Measurements from ENCODE around the gene CIART. TPM values are rescaled to one million over a fixed set of nuclear protein-coding genes. Genes with fewer than 3 reads are reported as not detected.
"Not testable (repeated sequence)": the region's sequence is repeated elsewhere in the genome, so short reads cannot be mapped to it uniquely, and the experiment has no call there.

The CIART gene
- total RNA-seq, 1 experiment from 2014 or later = 19.0 TPM

DNA sequence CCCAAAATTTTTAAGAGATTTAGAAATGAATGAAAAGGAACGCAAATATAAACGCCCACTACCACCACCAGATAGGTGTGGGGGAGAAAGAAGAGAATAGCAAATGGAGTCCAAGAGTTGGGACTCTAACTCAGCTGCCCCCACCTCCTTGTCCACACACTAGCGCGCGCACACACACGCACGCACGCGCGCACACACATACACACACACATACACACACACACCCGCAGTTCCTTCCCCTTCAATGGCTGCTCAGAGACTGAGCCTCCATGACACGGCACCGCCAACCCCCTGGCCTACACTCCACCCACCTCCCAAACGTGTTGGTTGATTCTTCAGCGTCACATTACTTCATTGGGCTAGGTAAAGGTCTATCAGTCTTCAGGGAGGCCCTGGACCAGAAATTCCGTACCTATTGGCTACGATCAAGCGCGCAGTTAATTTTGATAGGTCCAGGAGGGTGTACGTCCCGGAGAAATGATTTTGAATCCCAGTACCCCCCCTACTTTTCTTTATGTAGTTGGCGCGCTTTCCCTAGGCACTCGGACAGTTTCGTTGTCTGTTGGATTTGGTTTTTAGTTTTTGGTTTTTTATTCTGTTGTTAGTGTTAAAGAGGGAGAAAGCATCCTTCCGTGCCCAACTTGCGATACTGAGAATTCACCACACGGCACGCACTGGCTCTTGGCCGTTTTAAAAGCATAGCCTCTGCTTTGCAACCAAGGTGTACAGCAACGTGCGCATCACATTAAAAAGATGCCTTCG, 46.3 kb upstream of the CIART start, which contains the start of gene ANP32E:
Gene ANP32E (minus strand): TSS at position 261 of the 762 bp plus-strand sequence. CDS start 326 bp downstream, outside the sequence.
- intact Hi-C loops (cut with micrococcal nuclease) = loop anchor here (1.0 kb wide), 1 partner anchor 46 kb away; the partner anchor contains the start of gene CIART
- Histone ChIP-seq H3K4me3 (ENCODE audit: low read length) (peak within 1 kb of the TSS; percentile 77), H3K9me3 (ENCODE audit: low read length) (no peaks in the 10 kb centered on the region), H3K9ac (ENCODE audit: low read length) (peak within 1 kb of the TSS; percentile 79), H3K27me3 (ENCODE audit: low read length) (no peaks in the 10 kb centered on the region), H3K79me2 (ENCODE audit: low read length) (peaks cover 48% of the 10 kb centered on the region), H4K20me1 (ENCODE audit: low read length) (peaks cover 4% of the 10 kb centered on the region; the same call in 1 of the 2 replicates), H3K4me2 (ENCODE audit: low read length) (peak within 1 kb of the TSS; percentile 83), H2AFZ (ENCODE audit: low read length) (peak within 1 kb of the TSS; percentile 84), H3K27ac (ENCODE audit: low read length) (peak within 1 kb of the TSS; percentile 80), H3K36me3 (ENCODE audit: low read depth, low read length) (peaks cover 2% of the 10 kb centered on the region; the same call in 1 of the 2 replicates), H3F3A (ENCODE audit: low read length, unreplicated experiment) (no peaks in the 10 kb centered on the region), H3K9me2 (replicated peaks; ENCODE audit: low read length) (no peaks in the 10 kb centered on the region), H3K4me1 (ENCODE audit: insufficient read depth, low read length) (peaks cover 22% of the 10 kb centered on the region)
- no peak for TF ChIP-seq EZH2phosphoT487 (IDR thresholded peaks at IDR 0.05; ENCODE audit: borderline replicate concordance, low read length)
- TF ChIP-seq CTCF (conservative IDR thresholded peaks at IDR 0.05; ENCODE audit: low read depth, low read length) = no peak; the same call in 1 of the 2 replicates
- TF ChIP-seq EZH2 (IDR thresholded peaks at IDR 0.05; ENCODE audit: low read length, unreplicated experiment) = no peak
- peak; percentile 100 for DNase-seq
- ATAC-seq = peak; percentile 89
- BruUV-seq (replicated peaks) = no TSS peak
- ChIA-PET POLR2A (ENCODE audit: unreplicated experiment) (no interaction called here), CTCF (no interaction called here)

- Histone ChIP-seq H4K20me1 (ENCODE audit: low read length) (peaks cover 4% of the 10 kb centered on the region; the same call in 1 of the 2 replicates), H3K9ac (ENCODE audit: low read length) (peak overlapping the region; percentile 74), H3K4me1 (ENCODE audit: insufficient read depth, low read length) (peaks cover 22% of the 10 kb centered on the region), H3K9me3 (ENCODE audit: low read length) (no peaks in the 10 kb centered on the region), H3K36me3 (ENCODE audit: low read depth, low read length) (no peaks in the 10 kb centered on the region), H3K79me2 (ENCODE audit: low read length) (peaks cover 42% of the 10 kb centered on the region), H2AFZ (ENCODE audit: low read length) (peak overlapping the region; percentile 84), H3K27me3 (ENCODE audit: low read length) (no peaks in the 10 kb centered on the region), H3K27ac (ENCODE audit: low read length) (peak overlapping the region; percentile 80), H3F3A (ENCODE audit: low read length, unreplicated experiment) (no peaks in the 10 kb centered on the region), H3K4me3 (ENCODE audit: low read length) (peak overlapping the region; percentile 77), H3K9me2 (replicated peaks; ENCODE audit: low read length) (no peaks in the 10 kb centered on the region), H3K4me2 (ENCODE audit: low read length) (peak overlapping the region; percentile 83)
- BruUV-seq (replicated peaks) = no TSS peak
- TF ChIP-seq EZH2phosphoT487 (IDR thresholded peaks at IDR 0.05; ENCODE audit: borderline replicate concordance, low read length) (no peak), CTCF (conservative IDR thresholded peaks at IDR 0.05; ENCODE audit: low read depth, low read length) (no peak), EZH2 (IDR thresholded peaks at IDR 0.05; ENCODE audit: low read length, unreplicated experiment) (no peak)
- intact Hi-C loops (cut with micrococcal nuclease) = loop anchor here (1.0 kb wide), 1 partner anchor 46 kb away; the partner anchor contains the start of gene CIART
- ChIA-PET CTCF (no interaction called here), POLR2A (ENCODE audit: unreplicated experiment) (interaction anchor here (0.7 kb wide), 1 partner anchor 118 kb away, joined by 5 read pairs; no protein-coding TSS in a partner anchor)
- ATAC-seq = no peak
- DNase-seq = no peak
Measured at GRCh38 chr1:150236614-150237100, 45.7 kb upstream of the CIART start.

- H3F3A ChIP-seq (ENCODE audit: low read length, unreplicated experiment); CTCF ChIA-PET; ATAC-seq; intact Hi-C loops (cut with micrococcal nuclease); H3K36me3 ChIP-seq (ENCODE audit: low read depth, low read length); BruUV-seq (replicated peaks); H3K27ac ChIP-seq (ENCODE audit: low read length); H4K20me1 ChIP-seq (ENCODE audit: low read length); DNase-seq; H3K9ac ChIP-seq (ENCODE audit: low read length); H3K9me2 ChIP-seq (replicated peaks; ENCODE audit: low read length); H3K9me3 ChIP-seq (ENCODE audit: low read length); H3K27me3 ChIP-seq (ENCODE audit: low read length): not testable (repeated sequence)
- H3K79me2 ChIP-seq (ENCODE audit: low read length) = peaks cover 37% of the 10 kb centered on the region
- POLR2A ChIA-PET (ENCODE audit: unreplicated experiment) = interaction anchor here (0.7 kb wide), 1 partner anchor 119 kb away, joined by 5 read pairs; no protein-coding TSS in a partner anchor
- peak overlapping the region; percentile 77; the same call in 1 of the 2 replicates for H3K4me3 ChIP-seq (ENCODE audit: low read length)
- peak overlapping the region; percentile 83 for H3K4me2 ChIP-seq (ENCODE audit: low read length)
- peak overlapping the region; percentile 84 for H2AFZ ChIP-seq (ENCODE audit: low read length)
- H3K4me1 ChIP-seq (ENCODE audit: insufficient read depth, low read length) = peaks cover 22% of the 10 kb centered on the region
Measured at GRCh38 chr1:150237176-150237575, 45.2 kb upstream of the CIART start.
